GM18868 (cell line): Measurements from ENCODE around the gene CFAP92.
"Not testable (repeated sequence)": the region's sequence is repeated elsewhere in the genome, so short reads cannot be mapped to it uniquely, and the experiment has no call there.

Experiments used
- ATAC-seq: cut with Tn5 transposase; IDR thresholded peaks from one replicate; pipeline ENCODE4 v1.9.1; 2021; ENCODE audit warnings: mild to moderate bottlenecking, moderate library complexity; ENCODE audit not compliant: unreplicated experiment

Gene CFAP92

GRCh38 chr3:128942161-128942952, 51.5 kb downstream of the CFAP92 start:
- ATAC-seq: no peak

DNA sequence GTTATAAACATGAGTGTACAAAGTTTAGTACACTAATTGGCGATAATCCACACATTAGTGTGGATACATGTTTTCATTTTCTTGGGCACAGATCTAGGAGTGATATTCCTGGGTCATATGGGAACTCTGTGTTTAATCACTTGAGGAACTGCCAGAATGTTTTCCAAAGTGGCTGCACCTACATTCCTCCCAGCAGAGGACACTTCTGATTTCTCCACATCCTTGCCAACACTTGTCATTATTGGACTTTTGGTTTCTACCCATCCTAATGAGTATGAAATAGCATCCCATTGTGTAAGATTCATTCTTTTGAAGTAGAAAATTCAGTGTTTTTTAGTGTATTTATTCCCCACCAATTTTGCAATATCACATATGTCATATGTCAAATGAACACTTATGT, 53.6 kb downstream of the CFAP92 start:
- ATAC-seq: no peak

DNA sequence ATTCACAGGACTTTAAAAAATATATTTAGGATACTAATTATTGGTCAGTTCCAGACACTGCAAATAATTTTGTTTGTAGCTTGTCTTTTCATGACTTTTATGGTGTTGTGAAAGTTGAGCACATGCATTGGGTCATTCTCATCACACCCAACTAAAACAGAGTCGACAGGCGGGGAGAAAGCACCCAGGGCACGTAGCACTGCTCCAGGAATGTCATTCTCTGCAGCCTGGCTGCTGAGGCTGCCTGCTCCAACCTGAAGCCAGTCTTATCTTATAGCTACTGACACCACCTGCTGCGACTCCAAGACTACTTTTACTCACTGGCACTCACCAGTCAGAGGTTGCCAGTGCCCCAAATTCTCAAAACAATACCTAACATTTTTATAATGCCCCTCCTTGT, 57.5 kb downstream of the CFAP92 start:
- no peak for ATAC-seq

DNA sequence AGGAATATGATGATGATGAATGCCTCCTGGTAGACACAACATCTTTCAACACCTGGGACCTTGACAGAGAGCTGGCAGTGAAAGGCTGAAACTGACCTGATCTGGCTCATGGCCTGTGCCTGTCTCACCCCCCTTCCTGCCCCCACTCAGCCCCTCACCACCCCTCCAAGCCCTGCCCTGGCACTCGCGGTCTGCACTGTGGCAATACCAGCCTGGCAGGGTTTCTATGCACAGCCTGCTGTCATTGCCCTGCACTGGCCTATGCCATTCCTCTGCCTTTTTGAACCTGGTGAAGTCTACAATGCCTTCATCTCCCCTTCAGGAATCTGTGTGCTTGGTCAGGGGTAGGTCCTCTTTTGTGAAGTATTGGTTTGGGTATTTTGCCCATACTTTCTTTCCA, 58.0 kb downstream of the CFAP92 start:
- no peak for ATAC-seq

DNA sequence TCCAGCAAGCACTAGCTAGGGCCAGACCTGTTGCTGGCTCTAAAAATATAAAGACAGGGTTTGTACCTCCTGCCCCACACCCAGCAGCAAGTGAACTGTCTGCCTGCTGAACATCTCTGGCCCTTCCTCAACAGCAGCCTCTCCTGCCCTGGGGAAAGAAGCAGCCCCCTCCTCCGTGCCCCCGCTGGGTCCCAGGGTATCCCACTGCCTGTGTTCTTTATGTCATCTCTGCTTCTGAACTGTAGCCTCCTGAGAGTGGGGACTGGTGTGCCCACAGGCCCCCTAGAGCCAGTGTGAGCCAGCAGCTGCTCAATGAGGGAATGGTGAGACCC, 60.0 kb downstream of the CFAP92 start:
- no peak for ATAC-seq

GRCh38 chr3:128933213-128933921, 60.5 kb downstream of the CFAP92 start:
- no peak for ATAC-seq

- ATAC-seq: no peak
Measured at GRCh38 chr3:128932516-128933212, 61.2 kb downstream of the CFAP92 start.

GRCh38 chr3:128931046-128931445, 62.8 kb downstream of the CFAP92 start:
- no peak for ATAC-seq

DNA sequence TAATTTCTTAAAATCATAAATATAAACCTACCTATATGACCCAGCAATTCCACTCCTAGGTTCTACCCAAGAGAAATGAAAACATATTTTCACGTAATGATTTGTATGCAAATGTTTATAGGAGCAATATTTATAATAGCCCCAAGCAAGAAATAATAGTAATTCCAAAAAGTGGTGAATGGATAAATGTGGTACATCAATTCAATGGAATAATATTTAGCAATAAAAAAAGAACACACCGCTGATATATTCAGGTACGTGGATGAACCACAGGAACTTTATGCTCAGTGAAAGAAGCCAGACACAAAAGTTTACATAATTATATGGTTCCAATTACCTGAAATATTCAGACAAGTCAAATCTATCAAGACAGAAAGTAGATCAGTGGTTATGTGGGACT, 64.5 kb downstream of the CFAP92 start:
- ATAC-seq: no peak

- not testable (repeated sequence) for ATAC-seq
Measured at GRCh38 chr3:128923986-128924385, 69.9 kb downstream of the CFAP92 start.

- ATAC-seq: no peak
Measured at GRCh38 chr3:128923576-128923975, 70.3 kb downstream of the CFAP92 start.

DNA sequence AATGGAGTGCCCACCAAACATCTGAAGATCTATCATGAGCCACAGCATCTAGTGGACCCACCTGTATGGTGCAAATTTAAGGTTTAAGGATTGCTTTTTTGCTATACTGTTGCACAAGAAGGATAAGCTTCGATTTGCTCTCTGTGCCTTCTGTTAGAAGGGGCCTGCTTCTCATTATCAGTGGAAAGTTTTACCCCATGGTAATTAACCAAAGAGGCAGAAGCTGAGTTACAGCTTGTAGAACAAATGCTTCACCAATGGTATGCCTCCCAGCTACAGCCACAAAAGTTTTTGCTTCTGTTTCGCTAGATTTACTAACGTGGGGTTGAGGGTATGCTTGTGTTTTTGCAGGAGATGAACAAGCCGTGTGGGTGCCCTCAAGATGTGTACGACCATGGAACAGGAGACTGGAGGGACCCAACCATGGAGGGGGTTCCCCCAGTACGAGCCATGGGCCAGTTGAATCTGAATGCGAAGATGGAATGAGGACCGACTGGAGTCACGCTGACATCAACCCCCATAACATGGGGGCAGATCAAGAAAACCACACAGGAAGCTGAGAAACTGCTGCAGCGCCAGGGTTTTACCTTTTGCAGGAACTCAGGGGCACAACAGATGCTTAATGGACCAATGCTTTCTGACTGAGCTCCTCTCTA, 70.9 kb downstream of the CFAP92 start:
- ATAC-seq: no peak

- no peak for ATAC-seq
Measured at GRCh38 chr3:128919988-128920387, 73.9 kb downstream of the CFAP92 start.

GRCh38 chr3:128917291-128917690, 76.6 kb downstream of the CFAP92 start:
- ATAC-seq: no peak

GRCh38 chr3:128914966-128915645, 78.8 kb downstream of the CFAP92 start:
- no peak for ATAC-seq

GRCh38 chr3:128911911-128912310, 82.0 kb downstream of the CFAP92 start:
- ATAC-seq: no peak

DNA sequence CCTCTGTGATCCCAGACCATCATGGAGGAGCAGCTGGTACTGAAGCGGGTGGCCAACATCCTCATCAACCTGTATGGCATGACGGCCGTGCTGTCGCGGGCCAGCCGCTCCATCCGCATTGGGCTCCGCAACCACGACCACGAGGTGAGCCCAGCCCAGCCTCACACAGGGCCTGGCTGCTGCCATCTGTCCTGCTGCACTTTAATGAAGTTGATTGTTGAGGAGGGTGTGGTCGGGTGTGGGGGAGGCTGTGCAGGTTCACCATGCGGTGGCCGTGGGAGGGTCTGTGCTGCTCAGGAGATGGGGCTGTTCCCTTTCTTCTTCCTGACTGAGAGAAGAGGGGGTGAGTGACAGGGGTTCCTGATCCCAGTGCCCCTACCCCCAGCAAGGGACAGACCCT, 83.9 kb downstream of the CFAP92 start:
- no peak for ATAC-seq

DNA sequence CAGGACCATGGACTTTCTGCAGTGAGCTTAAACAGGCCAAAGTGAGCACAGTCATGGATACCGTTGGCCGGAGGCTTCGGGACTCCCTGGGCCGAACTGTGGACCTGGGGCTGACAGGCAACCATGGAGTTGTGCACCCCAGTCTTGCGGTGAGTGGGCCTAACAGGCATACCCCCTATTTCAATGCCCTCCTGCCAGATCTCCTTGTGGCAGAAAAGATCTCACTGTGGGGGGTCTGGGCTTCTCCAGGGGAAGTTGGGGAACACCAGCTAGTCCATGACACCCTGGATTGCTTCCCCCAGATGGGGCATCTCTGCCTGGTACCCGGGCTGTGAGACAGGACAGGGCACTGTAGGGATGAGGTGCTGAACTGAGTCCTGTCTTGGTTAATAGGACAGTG, 84.9 kb downstream of the CFAP92 start:
- no peak for ATAC-seq

DNA sequence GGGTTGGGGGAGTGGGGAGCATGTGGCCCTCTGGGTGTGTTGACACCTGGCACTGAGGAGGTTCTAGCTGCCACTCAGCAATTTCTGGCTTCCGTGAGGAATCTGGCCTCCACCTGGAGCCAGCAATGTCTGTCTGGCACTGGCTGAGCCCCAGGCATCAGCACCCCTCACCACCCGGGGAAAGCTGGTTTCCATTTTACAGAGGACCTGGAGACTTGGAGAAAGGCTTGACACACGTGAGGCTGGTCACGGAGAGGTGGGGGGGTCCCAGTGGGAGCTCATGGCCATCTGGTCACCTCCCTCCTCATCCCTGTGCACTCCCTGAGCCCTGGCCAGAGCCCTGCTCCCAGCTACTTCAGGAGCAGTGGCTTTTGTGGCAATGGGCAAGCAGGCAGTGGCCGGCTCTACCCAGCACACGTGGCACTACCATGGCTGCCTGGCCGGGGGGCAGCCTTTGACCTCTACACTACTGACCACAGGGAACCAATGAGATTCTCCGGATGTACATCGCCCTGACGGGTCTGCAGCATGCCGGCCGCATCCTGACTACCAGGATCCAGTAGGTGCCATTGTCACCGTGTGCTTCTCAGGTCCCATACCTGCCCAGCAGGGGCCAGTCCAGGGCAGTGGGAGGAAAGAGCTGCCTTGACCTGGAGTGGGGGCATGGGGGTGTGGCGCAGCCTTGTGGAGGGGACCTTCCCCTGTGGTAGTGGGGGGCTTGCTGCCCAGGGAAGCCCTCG, 86.0 kb downstream of the CFAP92 start:
- no peak for ATAC-seq

DNA sequence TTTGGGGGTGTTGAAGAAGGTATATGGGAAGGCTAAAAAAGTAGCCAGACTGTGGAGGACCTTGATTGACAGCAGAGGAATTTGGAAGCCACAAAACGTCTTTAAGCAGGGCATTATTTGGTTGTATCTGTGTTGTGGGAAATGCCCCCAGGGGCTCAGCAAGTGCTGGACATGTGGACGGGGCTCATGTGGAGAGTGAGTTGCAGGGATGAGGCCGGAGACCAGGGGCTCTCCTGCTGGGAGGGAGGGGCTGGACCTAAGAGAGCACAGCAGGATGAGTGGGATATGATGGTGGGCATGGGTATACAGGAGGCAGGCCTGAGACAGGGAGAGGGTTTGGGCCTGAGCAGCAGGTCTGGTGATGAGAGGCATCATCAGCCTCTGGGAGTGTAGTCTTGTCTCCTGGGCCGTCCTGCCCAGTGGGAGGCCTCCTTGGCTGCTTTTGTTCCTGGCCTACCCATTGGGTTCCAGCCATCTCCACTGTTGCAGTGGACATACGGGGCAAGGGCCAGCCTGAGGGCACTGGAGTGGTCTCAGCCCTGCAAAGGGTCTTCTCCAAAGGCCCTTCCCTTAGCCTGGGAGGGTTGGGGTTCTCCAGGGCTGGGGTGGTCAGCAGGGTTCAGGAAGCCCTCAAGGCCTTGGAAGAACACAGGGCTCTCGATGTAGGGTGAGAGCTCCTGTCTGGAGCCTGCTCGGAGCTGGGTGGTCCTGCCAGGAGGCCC, 86.9 kb downstream of the CFAP92 start:
- ATAC-seq: no peak
